ENCODE data around the gene CALML6.

GRCh38 chr1:1917304-1917976 lies 2.4 kb downstream of the CALML6 start:
- TF ChIP-seq CTCF (IDR thresholded peaks at IDR 0.05; ENCODE audit: poor library complexity, severe bottlenecking) (no peak), EZH2 (IDR thresholded peaks at IDR 0.05; ENCODE audit: borderline replicate concordance, insufficient read depth, low read length, poor library complexity, severe bottlenecking) (no peak), TAF1 (IDR thresholded peaks at IDR 0.05; ENCODE audit: low read depth) (no peak), MXI1 (conservative IDR thresholded peaks at IDR 0.05; ENCODE audit: poor library complexity, severe bottlenecking) (no peak), POLR2AphosphoS5 (IDR thresholded peaks at IDR 0.05) (no peak), EP300 (conservative IDR thresholded peaks at IDR 0.05; ENCODE audit: poor library complexity, severe bottlenecking) (no peak), SMC3 (conservative IDR thresholded peaks at IDR 0.05; ENCODE audit: poor library complexity) (no peak), RAD21 (conservative IDR thresholded peaks at IDR 0.05) (no peak), REST (IDR thresholded peaks at IDR 0.05; ENCODE audit: borderline replicate concordance) (no peak)
